ENCODE measurements around the gene ASB6.

DNA sequence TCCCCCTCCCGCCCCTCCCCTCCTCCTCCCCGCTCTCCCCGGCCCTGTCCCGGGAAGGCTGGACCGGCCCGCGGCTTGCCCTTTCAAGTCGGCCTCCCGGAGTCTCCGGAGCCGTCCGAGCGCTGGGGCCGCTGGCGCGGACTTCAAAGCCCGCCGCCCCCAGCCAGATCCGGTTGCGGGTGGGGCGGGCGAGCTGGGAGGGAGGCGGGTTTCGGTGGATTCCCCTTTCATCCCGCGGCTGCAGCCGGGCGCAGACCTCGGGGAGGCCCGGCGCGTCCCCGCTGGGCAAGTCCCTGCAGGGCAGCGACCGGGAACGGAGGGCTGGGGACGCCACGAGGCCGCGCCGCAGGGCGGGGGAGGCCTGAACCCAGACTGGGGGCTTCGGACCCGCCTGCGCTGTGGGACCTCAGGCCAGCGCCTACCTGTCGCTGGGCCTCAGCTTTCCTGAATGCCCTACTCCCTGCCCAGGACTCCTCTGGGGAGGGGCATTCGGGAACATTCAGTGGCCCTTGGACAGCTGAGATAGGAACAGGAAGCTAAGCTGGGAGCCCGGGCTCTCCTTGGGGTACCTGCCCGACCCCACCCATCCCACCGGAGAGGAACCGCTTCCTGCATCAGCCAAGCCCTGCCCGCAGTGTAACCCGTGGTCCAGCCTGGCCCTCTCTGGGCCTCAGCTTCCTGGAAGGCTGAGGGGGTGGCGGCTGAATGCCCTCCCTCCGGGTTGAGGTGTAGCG, 44.4 kb downstream of the ASB6 start:
- TF ChIP-seq EP300 (IDR thresholded peaks at IDR 0.05) = no peak
- TF ChIP-seq, protein P1, sequence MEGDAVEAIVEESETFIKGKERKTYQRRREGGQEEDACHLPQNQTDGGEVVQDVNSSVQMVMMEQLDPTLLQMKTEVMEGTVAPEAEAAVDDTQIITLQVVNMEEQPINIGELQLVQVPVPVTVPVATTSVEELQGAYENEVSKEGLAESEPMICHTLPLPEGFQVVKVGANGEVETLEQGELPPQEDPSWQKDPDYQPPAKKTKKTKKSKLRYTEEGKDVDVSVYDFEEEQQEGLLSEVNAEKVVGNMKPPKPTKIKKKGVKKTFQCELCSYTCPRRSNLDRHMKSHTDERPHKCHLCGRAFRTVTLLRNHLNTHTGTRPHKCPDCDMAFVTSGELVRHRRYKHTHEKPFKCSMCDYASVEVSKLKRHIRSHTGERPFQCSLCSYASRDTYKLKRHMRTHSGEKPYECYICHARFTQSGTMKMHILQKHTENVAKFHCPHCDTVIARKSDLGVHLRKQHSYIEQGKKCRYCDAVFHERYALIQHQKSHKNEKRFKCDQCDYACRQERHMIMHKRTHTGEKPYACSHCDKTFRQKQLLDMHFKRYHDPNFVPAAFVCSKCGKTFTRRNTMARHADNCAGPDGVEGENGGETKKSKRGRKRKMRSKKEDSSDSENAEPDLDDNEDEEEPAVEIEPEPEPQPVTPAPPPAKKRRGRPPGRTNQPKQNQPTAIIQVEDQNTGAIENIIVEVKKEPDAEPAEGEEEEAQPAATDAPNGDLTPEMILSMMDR (IDR thresholded peaks at IDR 0.05) = no peak

All from stomach (tissue), 4 donors.